A549 (cell line): Measurements from ENCODE around the gene OR4D10. TPM values are rescaled to one million over a fixed set of nuclear protein-coding genes. Genes with fewer than 3 reads are reported as not detected.

Experiments
- ATAC-seq, 2 experiments: fragments of 200-7000 bp in 1 of 2; fragments of >200 bp in 1 of 2; cut with Nextera tagmentation in 1 of 2; cut with Tn5 transposase in 1 of 2; 3 replicates each; pipeline versions ENCODE4 v1.8.0 to v1.9.1; 2018 to 2020; ENCODE audit warnings: mild to moderate bottlenecking in 1 of 2, moderate library complexity in 1 of 2
- CTCF ChIA-PET: fragments of 300-600 bp; sonication (Branson Sonifier 250); formaldehyde crosslinking; extraction: SDS; loops from one replicate; lab custom pipeline; 2021; ENCODE audit warnings: antibody characterized with exemption, inconsistent platforms; lab: Yijun Ruan, JAX
- POLR2A ChIA-PET: fragments of 350-600 bp; formaldehyde crosslinking; extraction: SDS; loops from one replicate; lab custom pipeline; 2021; ENCODE audit warnings: antibody characterized with exemption, inconsistent platforms; lab: Yijun Ruan, JAX
- DNase-seq, 2 experiments: peaks; one replicate each; pipeline versions ENCODE4 v3.0.0 to v3.0.0-alpha.2; 2011 to 2016; ENCODE audit warnings: low read depth in 1 of 2, low spot score in 1 of 2
- FAIRE-seq: peaks from 2 replicates; lab custom pipeline; 2011; peaks lifted over from hg19 to GRCh38; lab: Jason Lieb, UNC
- H3K27ac ChIP-seq, 2 experiments: fragments of >200 bp; sonication (Bioruptor Twin); formaldehyde crosslinking; 3 replicates each; pipeline ENCODE4 v1.5.1; 2016 to 2017
- H3K4me1 ChIP-seq: fragments of >200 bp; sonication (Bioruptor Twin); formaldehyde crosslinking; 3 replicates; pipeline ENCODE4 v1.6.1; 2016
- H3K4me2 ChIP-seq: fragments of >200 bp; sonication (Bioruptor Twin); formaldehyde crosslinking; 3 replicates; pipeline ENCODE4 v1.6.1; 2016
- H3K4me3 ChIP-seq: fragments of >200 bp; sonication (Bioruptor Twin); formaldehyde crosslinking; 3 replicates; pipeline ENCODE4 v1.5.1; 2016
- H3K9me3 ChIP-seq: fragments of >200 bp; sonication (Bioruptor Twin); formaldehyde crosslinking; 3 replicates; pipeline ENCODE4 v1.6.1; 2016
- BHLHE40 ChIP-seq: IDR thresholded peaks from 2 replicates; pipeline ENCODE4 v1.6.1; 2012; ENCODE audit warnings: low read depth, low read length, inconsistent platforms
- CBX8 ChIP-seq: fragments of 200-600 bp; sonication (generic); IDR thresholded peaks from 2 replicates; pipeline ENCODE4 v1.6.1; 2016
- CHD4 ChIP-seq: fragments of 200-600 bp; sonication (generic); IDR thresholded peaks from 2 replicates; pipeline ENCODE4 v1.6.1; 2016; ENCODE audit warnings: antibody characterized with exemption, mild to moderate bottlenecking, borderline replicate concordance
- E2F6 ChIP-seq: IDR thresholded peaks from 2 replicates; pipeline ENCODE4 v1.6.1; 2012; ENCODE audit warnings: low read depth, borderline replicate concordance
- EP300 ChIP-seq, 2 experiments: fragments of >200 bp; sonication (Bioruptor Twin); formaldehyde crosslinking; IDR thresholded peaks; 2 replicates in 1 of 2; 3 replicates in 1 of 2; pipeline ENCODE4 v1.6.1; 2016 to 2017
- ESRRA ChIP-seq: fragments of 150-350 bp; IDR thresholded peaks from 2 replicates; pipeline ENCODE4 v1.6.1; 2014; ENCODE audit warnings: mild to moderate bottlenecking, low read length, borderline replicate concordance
- FOSL2 ChIP-seq, 2 experiments: fragments of 450-650 bp in 1 of 2; fragments of >200 bp in 1 of 2; sonication (Bioruptor Twin) in 1 of 2; formaldehyde crosslinking; IDR thresholded peaks; 2 replicates each; pipeline versions ENCODE4 v1.5.0 to v1.6.1; 2016 to 2020; ENCODE audit warnings: mild to moderate bottlenecking in 1 of 2, moderate library complexity in 1 of 2
- FOXS1 ChIP-seq: fragments of 250-450 bp; sonication (Bioruptor Pico); IDR thresholded peaks from 2 replicates; pipeline ENCODE4 v1.5.0; 2020; ENCODE audit warnings: mild to moderate bottlenecking, moderate library complexity
- GATA3 ChIP-seq: IDR thresholded peaks from 2 replicates; pipeline ENCODE4 v1.6.1; 2012; ENCODE audit warnings: borderline replicate concordance
- HOXA7 ChIP-seq: fragments of 250-450 bp; sonication (Bioruptor Pico); IDR thresholded peaks from 2 replicates; pipeline ENCODE4 v1.5.0; 2020; ENCODE audit warnings: mild to moderate bottlenecking, moderate library complexity
- JUNB ChIP-seq: fragments of >200 bp; sonication (Bioruptor Twin); formaldehyde crosslinking; IDR thresholded peaks from 2 replicates; pipeline ENCODE4 v1.6.1; 2016
- KDM5A ChIP-seq: fragments of 200-600 bp; sonication (generic); IDR thresholded peaks from 2 replicates; pipeline ENCODE4 v1.6.1; 2016; ENCODE audit warnings: antibody characterized with exemption, mild to moderate bottlenecking
- MAFK ChIP-seq: fragments of 450-650 bp; IDR thresholded peaks from 2 replicates; pipeline ENCODE4 v1.6.1; 2014; ENCODE audit not compliant: partially characterized antibody
- MAX ChIP-seq: IDR thresholded peaks from 2 replicates; pipeline ENCODE4 v1.6.1; 2012
- PBX3 ChIP-seq: IDR thresholded peaks from 2 replicates; pipeline ENCODE4 v1.6.1; 2012
- POLR2AphosphoS2 ChIP-seq: conservative IDR thresholded peaks from 2 replicates; pipeline ENCODE4 v1.6.1; 2012; ENCODE audit warnings: low read length, improper control_type of control experiment, inconsistent platforms
- RAD21 ChIP-seq, 2 experiments: fragments of >200 bp in 1 of 2; sonication (Bioruptor Twin) in 1 of 2; formaldehyde crosslinking in 1 of 2; IDR thresholded peaks in 1 of 2; conservative IDR thresholded peaks in 1 of 2; 2 replicates in 1 of 2; 3 replicates in 1 of 2; pipeline ENCODE4 v1.6.1; 2012 to 2018; ENCODE audit warnings: inconsistent platforms in 1 of 2
- RARB ChIP-seq: fragments of 250-450 bp; sonication (Bioruptor Pico); IDR thresholded peaks from 2 replicates; pipeline ENCODE4 v1.8.0; 2021; ENCODE audit warnings: mild to moderate bottlenecking, moderate library complexity
- RCOR1 ChIP-seq: fragments of 150-350 bp; IDR thresholded peaks from 2 replicates; pipeline ENCODE4 v1.6.1; 2014; ENCODE audit warnings: antibody characterized with exemption, low read length, low read depth
- REST ChIP-seq: fragments of 200-600 bp; sonication (generic); IDR thresholded peaks from 2 replicates; pipeline ENCODE4 v1.6.1; 2016; ENCODE audit warnings: antibody characterized with exemption, mild to moderate bottlenecking, moderate library complexity
- SMC3 ChIP-seq: fragments of >200 bp; sonication (Bioruptor Twin); formaldehyde crosslinking; IDR thresholded peaks from 3 replicates; pipeline ENCODE4 v1.6.1; 2018; ENCODE audit warnings: inconsistent platforms
- SREBF2 ChIP-seq: fragments of 450-650 bp; IDR thresholded peaks from 2 replicates; pipeline ENCODE4 v1.6.1; 2014; ENCODE audit warnings: mild to moderate bottlenecking, moderate library complexity
- TP53 ChIP-seq: fragments of 250-450 bp; sonication (Bioruptor Pico); IDR thresholded peaks from 2 replicates; pipeline ENCODE4 v1.5.0; 2021; ENCODE audit warnings: mild to moderate bottlenecking, moderate library complexity
- ZC3H11A ChIP-seq: fragments of 450-650 bp; IDR thresholded peaks from 2 replicates; pipeline ENCODE4 v1.6.1; 2014; ENCODE audit warnings: antibody characterized with exemption, mild to moderate bottlenecking
- ZFP36 ChIP-seq: fragments of 450-650 bp; IDR thresholded peaks from 2 replicates; pipeline ENCODE4 v1.6.1; 2014; ENCODE audit warnings: borderline replicate concordance; ENCODE audit not compliant: partially characterized antibody
- WGBS: methylation state at CpG from one replicate; pipeline ENCODE4 v1.1.6; 2017; ENCODE audit errors: missing lambda C conversion rate; 5-methylcytosine and 5-hydroxymethylcytosine counted together
- polyA plus RNA-seq, 4 experiments: library from polyadenylated mRNA; depleted of rRNA in 3 of 4; stranded (reverse); fragments of >200 nt; fragmentation: RNase III in 1 of 4; extraction: RNeasy Plus Mini Kit Qiagen cat#74134 plus additional on column Dnase treatment in 1 of 4; gene quantifications; 2 replicates in 3 of 4; 3 replicates in 1 of 4; pipeline ENCODE4 v1.2.3, GENCODE V29; 2011 to 2017

OR4D10 gene
- polyA plus RNA-seq, 2 of the 4 experiments (the other 2 are of a cell fraction) = not detected

GRCh38 chr11:59463190-59463641 is 9.9 kb upstream of the OR4D10 start:
- H3K4me1 ChIP-seq = no peaks in the 10 kb centered on the region
- no peak for DNase-seq
- TF ChIP-seq POLR2AphosphoS2 (no peak), FOSL2 (IDR thresholded peaks at IDR 0.05) (no peak), FOSL2 (CRISPR knock-in tag; IDR thresholded peaks at IDR 0.05) (no peak), TP53 (CRISPR knock-in tag) (no peak), RARB (CRISPR knock-in tag) (no peak), SMC3 (no peak), SREBF2 (no peak), CBX8 (no peak), FOXS1 (CRISPR knock-in tag) (no peak), BHLHE40 (no peak), CHD4 (no peak), MAFK (no peak), GATA3 (no peak), EP300 (IDR thresholded peaks at IDR 0.05) (no peak), REST (no peak), KDM5A (no peak), JUNB (no peak), HOXA7 (no peak), E2F6 (no peak), MAX (no peak), PBX3 (no peak)
- TF ChIP-seq, all 56 proteins: peak for 0
- Histone ChIP-seq H3K27ac (no peak overlapping the region), H3K4me2 (no peak overlapping the region), H3K4me3 (no peak overlapping the region), H3K9me3 (no peaks in the 10 kb centered on the region)
- ChIA-PET POLR2A (no interaction called here), CTCF (interaction anchor here (0.7 kb wide), 1 partner anchor 86 kb away, joined by 3 read pairs; no protein-coding TSS in a partner anchor)
- WGBS = 27% methylated on average over 5 of the region's 5 CpGs
- FAIRE-seq (no peak), ATAC-seq (peak in 1 of 2 experiments; percentile 46; a peak in 1 of 6 replicates)

GRCh38 chr11:59475176-59475575 is 2.1 kb downstream of the OR4D10 start:
- ChIA-PET POLR2A (no interaction called here), CTCF (no interaction called here)
- no peak overlapping the region for H3K4me3 ChIP-seq
- no peak for TF ChIP-seq ZFP36
- TF ChIP-seq HOXA7 = no peak
- TF ChIP-seq RCOR1 = no peak
- no peak for TF ChIP-seq TP53 (CRISPR knock-in tag)
- no peak for TF ChIP-seq ESRRA
- TF ChIP-seq ZC3H11A = no peak
- no peak for TF ChIP-seq RAD21 (conservative IDR thresholded peaks at IDR 0.05 in 1 of 2, IDR thresholded peaks at IDR 0.05 in 1 of 2)
- no peak for TF ChIP-seq BHLHE40
- H3K4me2 ChIP-seq = no peak overlapping the region
- H3K27ac ChIP-seq = no peak overlapping the region
- no peak for FAIRE-seq
- WGBS = 32% methylated on average over 9 of the region's 9 CpGs
- H3K9me3 ChIP-seq = no peaks in the 10 kb centered on the region
- no peak for ATAC-seq
- DNase-seq = no peak
- H3K4me1 ChIP-seq = no peaks in the 10 kb centered on the region
